Astrocyte of the hippocampus (primary cell): ENCODE data around the gene CLDN17.

Source experiments
- DNase-seq: peaks from one replicate; pipeline ENCODE4 v3.0.0; 2011; ENCODE audit warnings: low read depth, low spot score

The CLDN17 gene

DNA sequence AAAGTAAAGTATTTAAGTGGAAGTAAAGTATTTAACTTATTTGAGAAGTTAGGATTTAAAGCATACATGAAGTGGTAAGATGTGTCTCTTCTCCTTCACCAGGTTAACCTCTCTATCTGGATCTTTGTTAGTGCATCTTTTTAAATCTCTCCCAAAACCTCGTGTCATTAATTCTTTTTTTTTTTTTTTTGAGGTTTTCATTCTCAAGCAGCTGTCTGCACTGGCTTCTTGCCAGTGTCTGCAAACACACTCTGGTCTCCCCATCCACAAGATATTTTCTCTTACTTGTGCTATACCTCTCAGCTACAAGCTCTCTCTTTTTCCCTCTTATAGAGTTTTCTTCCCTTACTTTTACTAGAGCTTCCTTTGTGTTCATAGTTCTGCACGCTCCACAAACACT, 49.0 kb downstream of the CLDN17 start:
- DNase-seq = no peak

DNA sequence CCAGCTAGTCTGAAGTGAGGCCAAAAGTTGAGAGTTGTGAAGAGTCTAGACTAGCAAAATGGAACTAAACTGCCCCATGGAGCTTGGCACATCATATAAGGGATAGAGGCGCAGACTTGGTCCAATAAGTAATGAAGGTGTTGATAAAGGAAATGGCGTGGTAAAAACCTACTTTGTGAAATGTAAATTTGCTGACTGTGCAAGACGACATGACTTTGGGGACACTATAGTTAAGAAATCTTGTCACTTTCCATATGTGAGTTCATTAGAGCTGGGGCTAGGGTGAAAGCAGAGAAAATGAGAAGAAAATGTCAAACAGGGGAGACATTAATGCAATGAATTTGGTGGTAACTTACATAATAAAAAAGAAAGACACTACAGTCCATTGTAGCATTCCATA, 50.1 kb downstream of the CLDN17 start:
- DNase-seq = no peak
